Upper lobe of left lung (tissue), 6 donors: ENCODE results near the gene CACNG5. TPM values are rescaled to one million over a fixed set of nuclear protein-coding genes. Genes with fewer than 3 reads are reported as not detected.
A peak's percentile ranks its signal among the peaks of the same experiment; 100 is the strongest.

ENCODE experiments used
- ATAC-seq, 2 donors: fragments of 200-7000 bp; cut with Tn5 transposase; one replicate each; pipeline ENCODE4 v1.9.1; 2022; ENCODE audit warnings: mild to moderate bottlenecking in 2 of 2, moderate library complexity in 2 of 2; ENCODE audit not compliant: low FRiP score in 2 of 2
- DNase-seq, 2 donors: peaks; one replicate each; pipeline ENCODE4 v3.0.0-alpha.2; 2019 to 2020
- H3K27ac ChIP-seq, 4 donors: fragments of 200-600 bp; sonication (generic); one replicate each; pipeline ENCODE4 v1.5.1; 2016 to 2019
- H3K27me3 ChIP-seq, 4 donors: fragments of 200-600 bp; sonication (generic); one replicate each; pipeline ENCODE4 v1.5.1; 2017 to 2019
- H3K36me3 ChIP-seq, 4 donors: fragments of 200-600 bp; sonication (generic); one replicate each; pipeline ENCODE4 v1.5.1; 2016 to 2019
- H3K4me1 ChIP-seq, 4 donors: fragments of 200-600 bp; sonication (generic); one replicate each; pipeline ENCODE4 v1.5.1; 2018 to 2019
- H3K4me3 ChIP-seq, 4 donors: fragments of 200-600 bp; sonication (generic); one replicate each; pipeline ENCODE4 v1.5.1; 2017 to 2019; ENCODE audit warnings: mild to moderate bottlenecking in 2 of 4, moderate library complexity in 1 of 4
- H3K9me3 ChIP-seq, 4 donors: fragments of 200-600 bp; sonication (generic); one replicate each; pipeline ENCODE4 v1.5.1; 2018 to 2019
- EP300 ChIP-seq, 4 donors: sonication (generic); formaldehyde crosslinking; IDR thresholded peaks; one replicate each; pipeline ENCODE4 v1.5.1; 2017; ENCODE audit warnings: antibody characterized with exemption in 4 of 4, control low read depth in 2 of 4
- POLR2A ChIP-seq, 4 donors: fragments of 450-650 bp; IDR thresholded peaks; one replicate each; pipeline ENCODE4 v1.5.1; 2016 to 2017; ENCODE audit warnings: antibody characterized with exemption in 4 of 4, mild to moderate bottlenecking in 2 of 4
- POLR2AphosphoS5 ChIP-seq, 2 donors: sonication (generic); formaldehyde crosslinking; IDR thresholded peaks; one replicate each; pipeline ENCODE4 v1.5.1; 2017; ENCODE audit warnings: antibody characterized with exemption in 2 of 2
- WGBS, 2 donors: methylation state at CpG; one replicate each; pipeline ENCODE4 v1.1.5; 2017 to 2018; 5-methylcytosine and 5-hydroxymethylcytosine counted together
- total RNA-seq, 6 donors: library from RNA; depleted of rRNA in 4 of 6; stranded (reverse); fragments of >200 nt in 4 of 6; gene quantifications; one replicate each; pipeline versions ENCODE4 v1.1.0 to v1.2.1, GENCODE V29; 2016 to 2021
- TF ChIP-seq, protein P1 (sequence below), 6 experiments: fragments of 450-650 bp in 4 of 6; fragments of 200-600 bp in 2 of 6; sonication (generic) in 2 of 6; IDR thresholded peaks; one replicate each; pipeline ENCODE4 v1.5.1; 2016 to 2019; ENCODE audit warnings: antibody characterized with exemption in 6 of 6
- donor health status: DM: no; HTN: no; CAD: no; lungs with moderate emphysema.
- donor health status: DM: no; HTN: yes; CAD: no; lungs with severe emphysema.

Gene CACNG5
- total RNA-seq, 6 donors from 2014 or later: not detected

GRCh38 chr17:66863820-66864219 is 28.9 kb downstream of the CACNG5 start:
- WGBS, 2 donors: 89 to 92% methylated on average over 2 of the region's 2 CpGs
- H3K27ac ChIP-seq: no peak overlapping the region
- H3K4me1 ChIP-seq: no peaks in the 10 kb centered on the region
- no peaks in the 10 kb centered on the region for H3K36me3 ChIP-seq
- H3K9me3 ChIP-seq: peaks cover 0 to 8% (median 1%) of the 10 kb centered on the region in 4 donors
- DNase-seq (no peak), ATAC-seq (no peak)
- no peak overlapping the region for H3K4me3 ChIP-seq
- H3K27me3 ChIP-seq: no peaks in the 10 kb centered on the region
- TF ChIP-seq, protein P1, sequence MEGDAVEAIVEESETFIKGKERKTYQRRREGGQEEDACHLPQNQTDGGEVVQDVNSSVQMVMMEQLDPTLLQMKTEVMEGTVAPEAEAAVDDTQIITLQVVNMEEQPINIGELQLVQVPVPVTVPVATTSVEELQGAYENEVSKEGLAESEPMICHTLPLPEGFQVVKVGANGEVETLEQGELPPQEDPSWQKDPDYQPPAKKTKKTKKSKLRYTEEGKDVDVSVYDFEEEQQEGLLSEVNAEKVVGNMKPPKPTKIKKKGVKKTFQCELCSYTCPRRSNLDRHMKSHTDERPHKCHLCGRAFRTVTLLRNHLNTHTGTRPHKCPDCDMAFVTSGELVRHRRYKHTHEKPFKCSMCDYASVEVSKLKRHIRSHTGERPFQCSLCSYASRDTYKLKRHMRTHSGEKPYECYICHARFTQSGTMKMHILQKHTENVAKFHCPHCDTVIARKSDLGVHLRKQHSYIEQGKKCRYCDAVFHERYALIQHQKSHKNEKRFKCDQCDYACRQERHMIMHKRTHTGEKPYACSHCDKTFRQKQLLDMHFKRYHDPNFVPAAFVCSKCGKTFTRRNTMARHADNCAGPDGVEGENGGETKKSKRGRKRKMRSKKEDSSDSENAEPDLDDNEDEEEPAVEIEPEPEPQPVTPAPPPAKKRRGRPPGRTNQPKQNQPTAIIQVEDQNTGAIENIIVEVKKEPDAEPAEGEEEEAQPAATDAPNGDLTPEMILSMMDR (IDR thresholded peaks at IDR 0.05): no peak
- TF ChIP-seq POLR2AphosphoS5 (IDR thresholded peaks at IDR 0.05) (no peak), EP300 (IDR thresholded peaks at IDR 0.05) (no peak), POLR2A (IDR thresholded peaks at IDR 0.05) (no peak)

GRCh38 chr17:66865151-66865550 is 30.2 kb downstream of the CACNG5 start:
- no peak overlapping the region for H3K4me3 ChIP-seq
- no peak overlapping the region for H3K27ac ChIP-seq
- TF ChIP-seq POLR2A (IDR thresholded peaks at IDR 0.05): no peak
- TF ChIP-seq EP300 (IDR thresholded peaks at IDR 0.05): no peak
- TF ChIP-seq, protein P1 (IDR thresholded peaks at IDR 0.05): no peak
- no peak for TF ChIP-seq POLR2AphosphoS5 (IDR thresholded peaks at IDR 0.05)
- H3K4me1 ChIP-seq: no peaks in the 10 kb centered on the region
- no peaks in the 10 kb centered on the region for H3K27me3 ChIP-seq
- no peak for ATAC-seq
- no peak for DNase-seq
- WGBS, 2 donors: 71 to 76% methylated on average over 1 of the region's 1 CpG
- H3K36me3 ChIP-seq: no peaks in the 10 kb centered on the region
- peaks cover 0 to 8% (median 1%) of the 10 kb centered on the region in 4 donors for H3K9me3 ChIP-seq

GRCh38 chr17:66873962-66874361 is 39.0 kb downstream of the CACNG5 start:
- no peak overlapping the region for H3K4me3 ChIP-seq
- ATAC-seq: no peak
- H3K9me3 ChIP-seq: no peaks in the 10 kb centered on the region
- no peak overlapping the region for H3K27ac ChIP-seq
- DNase-seq: no peak
- no peaks in the 10 kb centered on the region for H3K27me3 ChIP-seq
- H3K4me1 ChIP-seq: no peaks in the 10 kb centered on the region
- 69 to 88% methylated on average over 2 of the region's 2 CpGs for WGBS, 2 donors
- H3K36me3 ChIP-seq: no peaks in the 10 kb centered on the region
- TF ChIP-seq POLR2AphosphoS5 (IDR thresholded peaks at IDR 0.05) (no peak), POLR2A (IDR thresholded peaks at IDR 0.05) (no peak), EP300 (IDR thresholded peaks at IDR 0.05) (no peak)
- TF ChIP-seq, protein P1 (IDR thresholded peaks at IDR 0.05): no peak

DNA sequence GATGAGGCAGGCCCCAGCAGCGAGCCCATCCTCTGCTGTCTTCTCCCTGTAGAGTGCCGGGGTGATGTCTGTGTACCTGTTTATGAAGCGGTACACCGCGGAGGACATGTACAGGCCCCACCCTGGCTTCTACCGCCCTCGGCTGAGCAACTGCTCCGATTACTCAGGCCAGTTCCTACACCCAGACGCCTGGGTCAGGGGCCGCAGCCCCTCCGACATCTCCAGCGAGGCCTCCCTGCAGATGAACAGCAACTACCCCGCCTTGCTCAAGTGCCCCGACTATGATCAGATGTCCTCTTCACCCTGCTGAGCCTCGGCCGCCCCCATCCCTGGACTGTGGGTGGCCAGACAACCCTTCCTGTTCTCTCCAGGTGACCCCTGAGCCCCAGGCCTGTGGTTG is 50.0 kb downstream of the CACNG5 start:
- no peaks in the 10 kb centered on the region for H3K27me3 ChIP-seq
- 88 to 96% methylated on average over 12 to 16 of the region's 16 CpGs for WGBS, 2 donors
- no peak for TF ChIP-seq POLR2A (IDR thresholded peaks at IDR 0.05)
- TF ChIP-seq EP300 (IDR thresholded peaks at IDR 0.05): no peak
- TF ChIP-seq POLR2AphosphoS5 (IDR thresholded peaks at IDR 0.05): no peak
- TF ChIP-seq, protein P1 (IDR thresholded peaks at IDR 0.05): no peak
- DNase-seq (peak in 1 of 2 donors; percentile 66), ATAC-seq (peak in 1 of 2 donors; percentile 8)
- H3K4me3 ChIP-seq: no peak overlapping the region
- H3K27ac ChIP-seq: no peak overlapping the region
- no peaks in the 10 kb centered on the region for H3K36me3 ChIP-seq
- peaks cover 0 to 3% (median under 1%) of the 10 kb centered on the region in 4 donors for H3K9me3 ChIP-seq
- no peaks in the 10 kb centered on the region for H3K4me1 ChIP-seq

GRCh38 chr17:66885417-66885816 is 50.5 kb downstream of the CACNG5 start:
- ATAC-seq (no peak), DNase-seq (no peak)
- 63 to 74% methylated on average over 4 of the region's 4 CpGs for WGBS, 2 donors
- Histone ChIP-seq H3K36me3 (no peaks in the 10 kb centered on the region), H3K4me1 (no peaks in the 10 kb centered on the region), H3K27me3 (no peaks in the 10 kb centered on the region), H3K4me3 (no peak overlapping the region), H3K27ac (no peak overlapping the region), H3K9me3 (no peaks in the 10 kb centered on the region)
- TF ChIP-seq, protein P1 (IDR thresholded peaks at IDR 0.05): no peak
